Measurements from ENCODE around the gene ZNF174. TPM values are rescaled to one million over a fixed set of nuclear protein-coding genes. Genes with fewer than 3 reads are reported as not detected.

Gene ZNF174
- polyA plus RNA-seq, 2 of the 4 experiments (the other 2 are of a cell fraction): 9.5 to 15.8 TPM

DNA sequence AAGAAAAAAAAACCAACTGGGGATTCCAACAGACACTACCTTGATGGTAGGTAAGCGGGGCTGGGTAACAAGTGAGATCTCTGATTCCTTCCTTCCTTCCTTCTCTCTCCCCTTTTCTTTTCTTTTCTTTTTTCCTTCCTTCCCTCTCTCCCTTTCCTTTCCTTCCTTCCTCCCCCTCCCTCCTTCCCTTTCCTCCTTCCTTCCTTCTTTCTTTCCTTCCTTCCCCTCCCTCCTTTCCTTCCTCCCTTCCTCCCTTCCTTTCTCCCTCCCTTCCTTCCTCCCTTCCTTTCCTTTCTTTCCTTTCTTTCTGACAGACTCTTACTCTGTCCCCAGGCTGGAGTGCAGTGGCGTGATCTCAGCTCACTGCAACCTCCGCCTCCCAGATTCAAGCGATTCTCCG, 25.3 kb upstream of the ZNF174 start (continued):
- TF ChIP-seq SMC3 (IDR thresholded peaks at IDR 0.05): no peak
- no peak for TF ChIP-seq NFE2L2 (conservative IDR thresholded peaks at IDR 0.05; ENCODE audit: low read length)
- TF ChIP-seq EHF (CRISPR knock-in tag; IDR thresholded peaks at IDR 0.05): no peak
- TF ChIP-seq CHD4 (IDR thresholded peaks at IDR 0.05; ENCODE audit: borderline replicate concordance): no peak
- TF ChIP-seq HOXA7 (CRISPR knock-in tag; IDR thresholded peaks at IDR 0.05): no peak
- TF ChIP-seq HOXB5 (CRISPR knock-in tag; IDR thresholded peaks at IDR 0.05): no peak
- TF ChIP-seq POLR2A (IDR thresholded peaks at IDR 0.05; ENCODE audit: low read length): no peak

DNA sequence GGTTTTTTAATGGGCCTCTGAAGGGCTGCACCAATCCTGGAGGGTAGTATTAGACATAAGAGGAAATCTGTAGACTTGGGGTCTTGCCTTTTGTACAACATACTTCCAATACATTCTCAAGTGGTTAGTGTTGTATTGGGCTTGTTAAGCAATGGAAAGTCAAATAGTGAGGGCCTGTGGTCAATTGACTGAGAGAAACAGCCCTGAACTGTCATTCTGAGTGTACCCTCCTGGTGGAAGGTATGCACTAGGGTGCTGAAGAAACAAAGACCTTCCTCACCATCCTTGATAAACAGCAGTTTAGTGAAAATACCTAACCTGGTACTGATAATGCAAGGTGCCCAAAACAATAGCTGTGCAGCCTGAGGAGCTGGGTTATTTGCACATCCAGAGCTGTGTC, 23.1 kb upstream of the ZNF174 start:
- no peak for FAIRE-seq
- peaks cover 93% of the 10 kb centered on the region for H3K9me3 ChIP-seq

DNA sequence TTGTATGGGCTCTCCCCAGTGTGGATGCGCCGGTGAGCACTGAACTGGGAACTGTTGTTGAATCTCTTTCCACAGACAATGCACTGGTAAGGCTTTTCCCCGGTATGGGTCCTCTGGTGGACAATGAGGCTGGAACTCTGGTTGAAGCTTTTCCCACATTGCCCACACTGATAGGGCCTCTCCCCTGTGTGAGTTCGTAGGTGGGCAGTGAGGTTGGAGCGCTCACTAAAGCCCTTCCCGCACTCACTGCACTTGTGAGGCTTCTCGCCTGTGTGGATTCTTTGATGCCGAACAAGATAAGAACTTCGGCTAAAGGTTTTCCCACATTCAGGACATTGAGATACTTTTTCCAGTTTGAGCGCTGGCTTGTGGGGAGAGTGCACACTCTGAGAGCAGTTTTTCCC, 18.0 kb upstream of the ZNF174 start:
- Histone ChIP-seq H3K4me3 (no peak overlapping the region), H3K27ac (no peak overlapping the region), H3K4me2 (no peak overlapping the region), H3K4me1 (no peaks in the 10 kb centered on the region), H3K9me3 (peaks cover 88% of the 10 kb centered on the region)
- ATAC-seq: no peak; a peak in 1 of 6 replicates
- ChIA-PET POLR2A (no interaction called here), CTCF (interaction anchor here (0.7 to 1.1 kb wide), 5 partner anchors 11 to 117 kb away, joined by 3 to 10 read pairs (median 3); partner anchors contain the start of genes CLUAP1, OR2C1 and ZSCAN32)
- FAIRE-seq: no peak
- TF ChIP-seq NPAS2 (CRISPR knock-in tag; IDR thresholded peaks at IDR 0.05; ENCODE audit: borderline replicate concordance) (no peak), GATA3 (IDR thresholded peaks at IDR 0.05; ENCODE audit: borderline replicate concordance) (peak; percentile 63)
- WGBS (ENCODE audit: missing lambda C conversion rate): 96% methylated on average over 10 of the region's 10 CpGs
- DNase-seq (ENCODE audit: low read depth in 1 of 2, low spot score in 1 of 2): peak in 1 of 2 experiments; percentile 19

More for the DNA sequence above, 23.1 kb upstream of the ZNF174 start:
- no peak overlapping the region for H3K27ac ChIP-seq
- H3K4me3 ChIP-seq: no peak overlapping the region
- TF ChIP-seq HOXA7 (CRISPR knock-in tag; IDR thresholded peaks at IDR 0.05) (no peak), JUN (IDR thresholded peaks at IDR 0.05) (no peak), RARB (CRISPR knock-in tag; IDR thresholded peaks at IDR 0.05) (no peak), ZSCAN20 (CRISPR knock-in tag; IDR thresholded peaks at IDR 0.05) (no peak)
- TF ChIP-seq, protein P1, sequence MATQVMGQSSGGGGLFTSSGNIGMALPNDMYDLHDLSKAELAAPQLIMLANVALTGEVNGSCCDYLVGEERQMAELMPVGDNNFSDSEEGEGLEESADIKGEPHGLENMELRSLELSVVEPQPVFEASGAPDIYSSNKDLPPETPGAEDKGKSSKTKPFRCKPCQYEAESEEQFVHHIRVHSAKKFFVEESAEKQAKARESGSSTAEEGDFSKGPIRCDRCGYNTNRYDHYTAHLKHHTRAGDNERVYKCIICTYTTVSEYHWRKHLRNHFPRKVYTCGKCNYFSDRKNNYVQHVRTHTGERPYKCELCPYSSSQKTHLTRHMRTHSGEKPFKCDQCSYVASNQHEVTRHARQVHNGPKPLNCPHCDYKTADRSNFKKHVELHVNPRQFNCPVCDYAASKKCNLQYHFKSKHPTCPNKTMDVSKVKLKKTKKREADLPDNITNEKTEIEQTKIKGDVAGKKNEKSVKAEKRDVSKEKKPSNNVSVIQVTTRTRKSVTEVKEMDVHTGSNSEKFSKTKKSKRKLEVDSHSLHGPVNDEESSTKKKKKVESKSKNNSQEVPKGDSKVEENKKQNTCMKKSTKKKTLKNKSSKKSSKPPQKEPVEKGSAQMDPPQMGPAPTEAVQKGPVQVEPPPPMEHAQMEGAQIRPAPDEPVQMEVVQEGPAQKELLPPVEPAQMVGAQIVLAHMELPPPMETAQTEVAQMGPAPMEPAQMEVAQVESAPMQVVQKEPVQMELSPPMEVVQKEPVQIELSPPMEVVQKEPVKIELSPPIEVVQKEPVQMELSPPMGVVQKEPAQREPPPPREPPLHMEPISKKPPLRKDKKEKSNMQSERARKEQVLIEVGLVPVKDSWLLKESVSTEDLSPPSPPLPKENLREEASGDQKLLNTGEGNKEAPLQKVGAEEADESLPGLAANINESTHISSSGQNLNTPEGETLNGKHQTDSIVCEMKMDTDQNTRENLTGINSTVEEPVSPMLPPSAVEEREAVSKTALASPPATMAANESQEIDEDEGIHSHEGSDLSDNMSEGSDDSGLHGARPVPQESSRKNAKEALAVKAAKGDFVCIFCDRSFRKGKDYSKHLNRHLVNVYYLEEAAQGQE (IDR thresholded peaks at IDR 0.05): no peak
- no peak overlapping the region for H3K4me2 ChIP-seq
- ATAC-seq (no peak), DNase-seq (ENCODE audit: low read depth in 1 of 2, low spot score in 1 of 2) (no peak)
- ChIA-PET CTCF (interaction anchor here (1.4 to 1.5 kb wide), 2 partner anchors 15 to 41 kb away, joined by 3 to 4 read pairs; no protein-coding TSS in a partner anchor), POLR2A (no interaction called here)
- H3K4me1 ChIP-seq: no peaks in the 10 kb centered on the region

DNA sequence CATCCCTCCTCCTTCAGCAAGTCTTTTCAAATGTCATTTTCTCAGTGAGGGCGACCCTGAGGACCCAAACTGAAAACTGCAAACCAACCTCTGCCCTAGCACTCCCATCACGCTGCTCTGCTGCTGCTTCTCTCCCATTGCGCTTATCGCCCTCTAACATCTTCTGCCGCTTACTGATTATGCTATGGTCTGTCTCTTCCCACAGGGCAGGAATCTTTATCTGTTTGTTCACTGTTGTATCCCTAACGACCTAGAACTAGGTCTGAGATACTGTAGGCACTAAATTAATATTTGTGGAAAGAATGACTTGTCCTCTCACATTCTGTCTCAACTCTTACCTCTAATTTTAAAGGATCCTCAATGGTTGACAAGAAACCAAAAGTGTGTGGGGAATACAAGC, 12.7 kb upstream of the ZNF174 start:
- no peak overlapping the region for H3K4me2 ChIP-seq
- TF ChIP-seq HOXB5 (CRISPR knock-in tag; IDR thresholded peaks at IDR 0.05) (no peak), SREBF2 (IDR thresholded peaks at IDR 0.05) (no peak), CBX2 (IDR thresholded peaks at IDR 0.05; ENCODE audit: borderline replicate concordance, low read depth) (no peak), CHD2 (IDR thresholded peaks at IDR 0.05; ENCODE audit: low read length, partially characterized antibody) (no peak), NPAS2 (CRISPR knock-in tag; IDR thresholded peaks at IDR 0.05; ENCODE audit: borderline replicate concordance) (no peak)
- TF ChIP-seq, protein P2, sequence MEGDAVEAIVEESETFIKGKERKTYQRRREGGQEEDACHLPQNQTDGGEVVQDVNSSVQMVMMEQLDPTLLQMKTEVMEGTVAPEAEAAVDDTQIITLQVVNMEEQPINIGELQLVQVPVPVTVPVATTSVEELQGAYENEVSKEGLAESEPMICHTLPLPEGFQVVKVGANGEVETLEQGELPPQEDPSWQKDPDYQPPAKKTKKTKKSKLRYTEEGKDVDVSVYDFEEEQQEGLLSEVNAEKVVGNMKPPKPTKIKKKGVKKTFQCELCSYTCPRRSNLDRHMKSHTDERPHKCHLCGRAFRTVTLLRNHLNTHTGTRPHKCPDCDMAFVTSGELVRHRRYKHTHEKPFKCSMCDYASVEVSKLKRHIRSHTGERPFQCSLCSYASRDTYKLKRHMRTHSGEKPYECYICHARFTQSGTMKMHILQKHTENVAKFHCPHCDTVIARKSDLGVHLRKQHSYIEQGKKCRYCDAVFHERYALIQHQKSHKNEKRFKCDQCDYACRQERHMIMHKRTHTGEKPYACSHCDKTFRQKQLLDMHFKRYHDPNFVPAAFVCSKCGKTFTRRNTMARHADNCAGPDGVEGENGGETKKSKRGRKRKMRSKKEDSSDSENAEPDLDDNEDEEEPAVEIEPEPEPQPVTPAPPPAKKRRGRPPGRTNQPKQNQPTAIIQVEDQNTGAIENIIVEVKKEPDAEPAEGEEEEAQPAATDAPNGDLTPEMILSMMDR (IDR thresholded peaks at IDR 0.05): no peak
- H3K27ac ChIP-seq: no peak overlapping the region
- H3K4me1 ChIP-seq: no peaks in the 10 kb centered on the region
- POLR2A ChIA-PET: no interaction called here
- no peak for DNase-seq (ENCODE audit: low read depth in 1 of 2, low spot score in 1 of 2)
- CTCF ChIA-PET: no interaction called here
- H3K4me3 ChIP-seq: no peak overlapping the region
- 90% methylated on average over 6 of the region's 6 CpGs for WGBS (ENCODE audit: missing lambda C conversion rate)
- ATAC-seq: no peak
- peaks cover 83% of the 10 kb centered on the region for H3K9me3 ChIP-seq
- FAIRE-seq: no peak
